Osteoblast (primary cell): ENCODE results near the gene SNX9. TPM values are rescaled to one million over a fixed set of nuclear protein-coding genes. Genes with fewer than 3 reads are reported as not detected.
"Not testable (repeated sequence)": the region's sequence is repeated elsewhere in the genome, so short reads cannot be mapped to it uniquely, and the experiment has no call there.

Experiments
- DNase-seq: peaks from one replicate; pipeline ENCODE4 v3.0.0; 2011; ENCODE audit warnings: low spot score, mixed read lengths; ENCODE audit not compliant: insufficient read length; ENCODE audit errors: missing footprints
- H2AFZ ChIP-seq: 2 replicates; pipeline ENCODE4 v1.6.0; 2011; ENCODE audit warnings: mild to moderate bottlenecking, low read length
- H3K27ac ChIP-seq: 2 replicates; pipeline ENCODE4 v1.5.1; 2011; ENCODE audit warnings: mild to moderate bottlenecking, low read depth, low read length, moderate library complexity
- H3K27me3 ChIP-seq: 2 replicates; pipeline ENCODE4 v1.6.0; 2012; ENCODE audit warnings: mild to moderate bottlenecking, control low read depth, inconsistent platforms, low read length, moderate library complexity; ENCODE audit not compliant: insufficient read depth
- H3K36me3 ChIP-seq: 2 replicates; pipeline ENCODE4 v1.5.1; 2011; ENCODE audit warnings: mild to moderate bottlenecking, low read length, control low read depth, moderate library complexity; ENCODE audit not compliant: insufficient read depth
- H3K4me1 ChIP-seq: 2 replicates; pipeline ENCODE4 v1.5.1; 2011; ENCODE audit warnings: mild to moderate bottlenecking, low read length, control low read depth, moderate library complexity; ENCODE audit not compliant: insufficient read depth
- H3K4me2 ChIP-seq: 2 replicates; pipeline ENCODE4 v1.6.0; 2011; ENCODE audit warnings: mild to moderate bottlenecking, low read length; ENCODE audit not compliant: insufficient read depth
- H3K4me3 ChIP-seq: fragments of 200-600 bp; sonication (generic); 3 replicates; pipeline ENCODE4 v1.5.1; 2012; ENCODE audit warnings: mild to moderate bottlenecking, low read length, inconsistent platforms; ENCODE audit not compliant: insufficient read depth
- H3K79me2 ChIP-seq: 2 replicates; pipeline ENCODE4 v1.6.0; 2012; ENCODE audit warnings: mild to moderate bottlenecking, low read length, control low read depth, inconsistent platforms; ENCODE audit not compliant: insufficient read depth
- H3K9me3 ChIP-seq: 2 replicates; pipeline ENCODE4 v1.5.1; 2011; ENCODE audit warnings: low read depth, low read length, control low read depth
- H4K20me1 ChIP-seq: 2 replicates; pipeline ENCODE4 v1.6.0; 2012; ENCODE audit warnings: mild to moderate bottlenecking, low read length, control low read depth; ENCODE audit not compliant: insufficient read depth
- CTCF ChIP-seq: IDR thresholded peaks from 2 replicates; pipeline ENCODE4 v1.5.1; 2011; ENCODE audit warnings: mild to moderate bottlenecking, low read depth, low read length, moderate library complexity; ENCODE audit errors: extremely low read depth
- total RNA-seq: library from RNA; depleted of rRNA; stranded (reverse); fragments of >200 nt; gene quantifications from 2 replicates; pipeline ENCODE4 v1.2.3, GENCODE V29; 2012

Gene SNX9
- total RNA-seq, 1 donor: 147 TPM

- Histone ChIP-seq H3K27me3 (no peaks in the 10 kb centered on the region), H3K36me3 (peaks cover 43% of the 10 kb centered on the region), H3K4me2 (no peak overlapping the region), H3K4me1 (no peaks in the 10 kb centered on the region), H3K4me3 (no peak overlapping the region), H4K20me1 (no peaks in the 10 kb centered on the region), H3K27ac (no peak overlapping the region), H3K79me2 (no peaks in the 10 kb centered on the region), H3K9me3 (no peaks in the 10 kb centered on the region), H2AFZ (no peak overlapping the region)
- no peak for DNase-seq
- no peak for TF ChIP-seq CTCF
Measured at GRCh38 chr6:157944983-157945931, 122.2 kb downstream of the SNX9 start.

GRCh38 chr6:157946053-157946617 lies 123.1 kb downstream of the SNX9 start:
- Histone ChIP-seq H3K9me3 (no peaks in the 10 kb centered on the region), H3K36me3 (peaks cover 36% of the 10 kb centered on the region), H3K27ac (no peak overlapping the region), H2AFZ (no peak overlapping the region), H3K4me1 (no peaks in the 10 kb centered on the region), H3K27me3 (no peaks in the 10 kb centered on the region), H3K4me3 (no peak overlapping the region), H3K79me2 (no peaks in the 10 kb centered on the region), H4K20me1 (no peaks in the 10 kb centered on the region), H3K4me2 (no peak overlapping the region)
- no peak for DNase-seq
- TF ChIP-seq CTCF: no peak

- Histone ChIP-seq H3K27ac (no peak overlapping the region), H3K27me3 (no peaks in the 10 kb centered on the region), H3K4me3 (no peak overlapping the region), H3K36me3 (peaks cover 27% of the 10 kb centered on the region), H4K20me1 (no peaks in the 10 kb centered on the region), H2AFZ (no peak overlapping the region), H3K4me1 (no peaks in the 10 kb centered on the region), H3K9me3 (no peaks in the 10 kb centered on the region), H3K79me2 (no peaks in the 10 kb centered on the region), H3K4me2 (no peak overlapping the region)
- peak; percentile 36 for TF ChIP-seq CTCF
- no peak for DNase-seq
Measured at GRCh38 chr6:157946865-157947532, 124.0 kb downstream of the SNX9 start.

- not testable (repeated sequence) for H3K4me3 ChIP-seq, H3K27me3 ChIP-seq, H3K27ac ChIP-seq, H3K4me2 ChIP-seq, H3K9me3 ChIP-seq, H3K4me1 ChIP-seq, H4K20me1 ChIP-seq, H2AFZ ChIP-seq, H3K79me2 ChIP-seq, H3K36me3 ChIP-seq, DNase-seq
Measured at GRCh38 chr6:157950899-157951298, 127.9 kb downstream of the SNX9 start.
